GM12891 (cell line): Measurements from ENCODE around the gene TBL3.
A peak's percentile ranks its signal among the peaks of the same experiment; 100 is the strongest.
"Not testable (repeated sequence)": the region's sequence is repeated elsewhere in the genome, so short reads cannot be mapped to it uniquely, and the experiment has no call there.

ENCODE experiments used
- DNase-seq: peaks from one replicate; pipeline ENCODE4 v3.0.0; 2011; ENCODE audit warnings: low spot score; ENCODE audit not compliant: insufficient read length
- FAIRE-seq: peaks from 2 replicates; lab custom pipeline; 2011; peaks lifted over from hg19 to GRCh38; lab: Jason Lieb, UNC
- PAX5 ChIP-seq: IDR thresholded peaks from 2 replicates; pipeline ENCODE4 v1.6.1; 2011; ENCODE audit warnings: low read length, moderate library complexity, mild to moderate bottlenecking; ENCODE audit not compliant: insufficient read depth, severe bottlenecking
- POLR2A ChIP-seq: IDR thresholded peaks from 2 replicates; pipeline ENCODE4 v1.6.1; 2011; ENCODE audit warnings: low read depth, low read length, control low read depth
- POLR2AphosphoS5 ChIP-seq: IDR thresholded peaks from 2 replicates; pipeline ENCODE4 v1.6.1; 2011; ENCODE audit warnings: low read depth, low read length, control low read depth
- POU2F2 ChIP-seq: IDR thresholded peaks from 2 replicates; pipeline ENCODE4 v1.6.1; 2011; ENCODE audit warnings: low read depth, mild to moderate bottlenecking, control low read depth, low read length, moderate library complexity
- SPI1 ChIP-seq: IDR thresholded peaks from 2 replicates; pipeline ENCODE4 v1.6.1; 2011; ENCODE audit warnings: low read depth, low read length, control low read depth
- TAF1 ChIP-seq: IDR thresholded peaks from 2 replicates; pipeline ENCODE4 v1.6.1; 2011; ENCODE audit warnings: low read depth, low read length, control low read depth

The TBL3 gene

DNA sequence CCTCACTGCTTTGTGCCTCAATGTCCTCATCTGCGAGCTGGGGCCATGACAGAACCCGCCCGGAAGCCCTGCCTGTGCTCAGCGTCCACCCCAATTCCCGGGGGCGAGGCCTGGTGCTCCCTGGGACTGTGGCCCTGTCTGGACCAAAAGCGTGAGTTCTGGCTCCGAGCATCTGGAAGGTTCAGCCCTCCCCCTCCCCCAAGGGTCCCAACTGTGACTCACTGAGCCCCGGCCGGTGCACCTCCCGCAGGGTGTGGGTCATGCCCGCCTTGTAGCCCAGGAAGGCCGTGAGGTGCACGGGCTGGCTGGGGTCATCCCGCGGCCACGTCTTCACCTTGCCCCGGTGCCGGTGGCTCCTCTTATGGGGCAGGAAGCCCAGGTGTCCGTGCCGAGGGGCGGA, 18.1 kb upstream of the TBL3 start:
- DNase-seq (no peak), FAIRE-seq (no peak)
- TF ChIP-seq TAF1, result no peak
- TF ChIP-seq POLR2AphosphoS5, result no peak
- no peak for TF ChIP-seq POLR2A
- TF ChIP-seq POU2F2, result no peak
- no peak for TF ChIP-seq SPI1
- no peak for TF ChIP-seq PAX5

DNA sequence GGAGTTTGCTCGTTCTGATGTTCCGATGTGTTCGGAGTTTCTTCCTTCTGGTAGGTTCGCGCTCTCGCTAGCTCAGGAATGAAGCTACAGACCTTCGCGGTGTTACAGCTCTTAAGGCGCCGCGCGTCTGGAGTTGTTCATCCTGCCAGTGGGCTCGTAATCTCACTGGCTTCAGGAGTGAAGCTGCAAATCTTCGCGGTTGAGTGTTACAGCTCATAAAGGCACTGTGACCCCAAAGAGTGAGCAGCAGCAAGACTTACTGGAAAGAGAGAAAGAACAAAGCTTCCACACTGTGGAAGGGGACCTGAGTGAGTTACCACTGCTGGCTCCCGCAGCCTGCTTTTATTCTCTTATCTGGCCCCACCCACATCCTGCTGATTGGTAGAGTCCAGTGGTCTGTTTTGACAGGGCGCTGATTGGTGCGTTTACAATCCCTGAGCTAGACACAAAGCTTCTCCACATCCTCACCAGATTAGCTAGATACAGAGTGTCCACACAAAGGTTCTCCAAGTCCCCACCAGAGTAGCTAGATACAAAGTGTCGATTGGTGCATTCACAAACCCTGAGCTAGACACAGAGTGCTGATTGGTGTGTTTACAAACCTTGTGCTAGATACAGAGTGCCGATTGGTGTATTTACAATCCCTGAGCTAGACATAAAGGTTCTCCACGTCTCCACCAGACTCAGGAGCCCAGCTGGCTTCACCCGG, 14.3 kb upstream of the TBL3 start:
- not testable (repeated sequence) for DNase-seq, FAIRE-seq

DNA sequence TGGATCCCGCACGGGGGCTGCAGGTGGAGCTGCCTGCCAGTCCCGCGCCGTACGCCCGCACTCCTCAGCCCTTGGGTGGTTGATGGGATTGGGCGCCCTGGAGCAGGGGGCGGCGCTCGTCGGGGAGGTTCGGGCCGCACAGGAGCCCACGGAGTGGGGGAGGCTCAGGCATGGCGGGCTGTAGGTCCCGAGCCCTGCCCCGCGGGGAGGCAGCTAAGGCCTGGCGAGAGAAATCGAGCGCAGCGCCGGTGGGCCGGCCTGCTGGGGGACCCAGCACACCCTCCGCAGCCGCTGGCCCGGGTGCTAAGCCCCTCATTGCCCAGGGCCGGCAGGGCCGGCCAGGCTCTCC, 13.7 kb upstream of the TBL3 start:
- not testable (repeated sequence) for FAIRE-seq, DNase-seq

DNA sequence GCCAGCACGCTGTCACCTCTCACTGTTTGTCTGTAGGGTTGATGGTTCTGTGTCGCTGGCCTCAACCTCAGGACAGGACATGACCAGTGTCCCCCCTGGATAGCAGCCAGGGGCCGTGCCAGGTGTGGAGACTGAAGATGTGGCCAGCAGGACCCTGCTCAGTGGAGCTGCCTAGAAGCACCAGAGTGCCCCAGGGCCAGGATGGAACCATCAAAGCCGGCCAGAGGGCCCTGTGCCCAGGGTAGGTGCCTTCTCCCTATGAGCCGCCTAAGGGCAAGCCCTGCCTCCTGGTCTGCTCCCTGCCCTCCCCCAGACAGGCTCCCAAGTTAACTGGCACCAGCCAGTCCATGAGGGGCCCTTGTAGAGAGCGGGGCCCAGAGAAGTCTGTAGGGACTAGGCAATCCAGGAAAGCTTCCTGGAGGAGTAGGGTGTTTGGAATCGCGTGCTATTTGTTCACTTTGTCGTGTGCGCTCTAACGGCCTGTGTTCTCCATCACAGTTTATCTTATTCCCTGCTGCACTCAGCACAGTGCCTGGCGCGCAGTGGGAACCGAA, 13.1 kb upstream of the TBL3 start:
- FAIRE-seq, result no peak
- TF ChIP-seq POLR2AphosphoS5 (no peak), POLR2A (no peak), PAX5 (no peak), POU2F2 (no peak), SPI1 (no peak), TAF1 (no peak)
- no peak for DNase-seq

DNA sequence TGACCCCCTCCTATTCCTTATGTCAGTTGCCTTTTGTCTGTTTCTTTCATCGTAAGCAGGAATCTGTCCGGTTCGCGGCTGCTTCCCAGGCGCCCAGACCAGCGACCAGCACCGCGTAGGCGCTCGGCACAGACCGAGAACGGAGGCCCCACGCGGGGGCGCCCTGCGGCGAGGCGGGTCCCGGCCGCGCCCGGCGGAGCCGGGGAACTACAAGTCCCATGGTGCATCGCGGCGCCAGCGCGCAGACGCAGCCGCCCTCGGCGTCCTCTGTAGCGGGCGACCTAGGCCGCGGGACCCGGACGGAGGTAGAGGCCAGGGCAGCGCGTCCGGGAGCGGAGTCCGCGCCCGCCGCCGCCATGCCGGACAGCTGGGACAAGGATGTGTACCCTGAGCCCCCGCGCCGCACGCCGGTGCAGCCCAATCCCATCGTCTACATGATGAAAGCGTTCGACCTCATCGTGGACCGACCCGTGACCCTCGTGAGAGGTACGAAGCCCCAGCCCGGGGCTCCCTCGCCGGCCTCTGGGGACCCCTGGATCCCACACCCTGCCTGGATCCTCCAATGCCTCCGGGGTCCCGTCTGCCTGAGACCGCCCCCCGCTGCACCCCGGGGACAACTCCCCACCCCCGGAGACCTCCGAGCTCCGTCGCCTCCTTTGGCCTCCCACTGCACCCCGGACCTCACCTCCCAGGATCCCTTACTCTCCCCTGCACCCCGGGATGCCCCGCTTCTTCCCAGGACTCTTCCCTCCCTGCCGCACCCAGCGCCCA, 12.4 kb upstream of the TBL3 start, which contains the start of gene NDUFB10:
Gene NDUFB10 (plus strand): TSS at position 270 of the 771 bp plus-strand sequence. CDS start 87 bp downstream, at position 357.
- DNase-seq (peak; percentile 94), FAIRE-seq (peak; percentile 97)
- TF ChIP-seq POU2F2, result no peak
- peak; percentile 69; the same call in 1 of the 2 replicates for TF ChIP-seq POLR2A
- peak; percentile 47; the same call in 1 of the 2 replicates for TF ChIP-seq TAF1
- TF ChIP-seq POLR2AphosphoS5, result peak; percentile 84

DNA sequence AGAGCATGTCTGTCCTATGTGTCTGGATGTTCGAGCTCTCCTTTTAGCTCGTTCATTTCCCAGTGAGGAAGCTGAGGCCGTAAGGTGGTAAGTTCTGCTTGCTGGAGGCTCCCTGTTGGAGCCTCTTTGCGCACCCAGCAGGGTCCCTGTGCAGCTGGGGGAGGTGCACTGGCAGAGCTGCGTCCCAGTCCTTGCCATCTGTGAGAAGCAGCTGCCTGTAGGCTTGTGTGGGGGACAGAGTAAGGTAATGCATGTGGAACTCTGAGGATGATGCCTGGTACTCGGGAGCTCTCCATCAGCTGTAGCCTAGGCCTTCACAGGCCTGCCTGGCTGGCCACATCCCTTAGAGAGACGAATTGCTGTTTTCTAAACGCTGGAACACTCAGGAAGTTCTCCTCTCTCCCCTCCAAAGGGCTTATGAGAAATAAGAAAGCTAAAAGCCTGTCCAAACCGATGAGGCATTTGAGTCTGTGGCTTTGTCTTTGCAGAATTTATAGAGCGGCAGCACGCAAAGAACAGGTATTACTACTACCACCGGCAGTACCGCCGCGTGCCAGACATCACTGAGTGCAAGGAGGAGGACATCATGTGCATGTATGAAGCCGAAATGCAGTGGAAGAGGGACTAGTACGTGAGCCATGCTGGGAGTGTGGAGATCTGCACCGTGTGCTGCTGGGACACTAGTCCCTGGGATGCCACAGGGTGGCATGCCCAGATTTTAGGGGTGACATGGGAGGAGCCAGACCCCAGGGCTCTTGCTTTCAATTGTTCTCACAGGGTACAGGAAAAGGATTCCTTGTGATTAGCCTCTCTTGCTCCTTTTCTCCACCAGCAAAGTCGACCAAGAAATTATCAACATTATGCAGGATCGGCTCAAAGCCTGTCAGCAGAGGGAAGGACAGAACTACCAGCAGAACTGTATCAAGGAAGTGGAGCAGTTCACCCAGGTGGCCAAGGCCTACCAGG, 10.9 kb upstream of the TBL3 start:
- no peak for DNase-seq
- FAIRE-seq, result peak; percentile 64
- TF ChIP-seq POU2F2 (peak; percentile 93), SPI1 (no peak), TAF1 (no peak; the same call in none of the 2 replicates), POLR2A (peak; percentile 97), PAX5 (no peak), POLR2AphosphoS5 (peak; percentile 98)

DNA sequence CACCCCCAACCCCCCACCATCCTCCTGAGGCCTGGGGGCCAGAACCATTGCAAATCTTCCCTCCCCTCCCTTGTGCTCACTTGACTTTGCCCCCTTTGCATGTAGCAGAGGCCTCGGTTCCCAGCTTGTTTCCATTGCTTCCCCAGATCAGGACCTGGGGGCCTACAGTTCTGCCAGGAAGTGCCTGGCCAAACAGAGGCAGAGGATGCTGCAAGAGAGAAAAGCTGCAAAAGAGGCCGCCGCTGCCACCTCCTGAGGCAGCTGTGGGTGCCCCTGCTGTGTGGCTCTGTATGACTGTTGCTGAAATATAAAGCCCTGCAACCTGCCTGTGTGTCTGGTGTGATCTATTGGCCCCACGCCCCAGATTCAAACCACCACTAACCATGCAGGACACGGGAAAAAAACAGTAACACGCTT, 10.2 kb upstream of the TBL3 start:
- TF ChIP-seq SPI1 (no peak), POU2F2 (no peak), PAX5 (no peak), POLR2AphosphoS5 (no peak), POLR2A (no peak), TAF1 (no peak)
- FAIRE-seq (no peak), DNase-seq (no peak)

- not testable (repeated sequence) for DNase-seq, FAIRE-seq
- TF ChIP-seq POLR2A, result peak; percentile 69; the same call in 1 of the 2 replicates
- TF ChIP-seq POLR2AphosphoS5, result 0 out of 2 replicates have a peak, but pooled peaks have one; percentile 46
Observed at GRCh38 chr16:1962161-1963153, 9.4 kb upstream of the TBL3 start.
